Renal pelvis (tissue), 4 donors: ENCODE results near the gene EPYC. TPM values are rescaled to one million over a fixed set of nuclear protein-coding genes. Genes with fewer than 3 reads are reported as not detected.

Source experiments
- DNase-seq: peaks from one replicate; pipeline ENCODE4 v3.0.0-alpha.2; 2013
- polyA plus RNA-seq, 3 donors: library from polyadenylated mRNA; unstranded; fragments of 120-200 nt; gene quantifications; one replicate each; pipeline ENCODE4 v1.2.1, GENCODE V29; 2013; ENCODE audit not compliant: insufficient read length in 3 of 3

Gene EPYC
- polyA plus RNA-seq, 3 donors = not detected

- no peak for DNase-seq
Observed at GRCh38 chr12:90958347-90958746, 46.4 kb downstream of the EPYC start.

DNA sequence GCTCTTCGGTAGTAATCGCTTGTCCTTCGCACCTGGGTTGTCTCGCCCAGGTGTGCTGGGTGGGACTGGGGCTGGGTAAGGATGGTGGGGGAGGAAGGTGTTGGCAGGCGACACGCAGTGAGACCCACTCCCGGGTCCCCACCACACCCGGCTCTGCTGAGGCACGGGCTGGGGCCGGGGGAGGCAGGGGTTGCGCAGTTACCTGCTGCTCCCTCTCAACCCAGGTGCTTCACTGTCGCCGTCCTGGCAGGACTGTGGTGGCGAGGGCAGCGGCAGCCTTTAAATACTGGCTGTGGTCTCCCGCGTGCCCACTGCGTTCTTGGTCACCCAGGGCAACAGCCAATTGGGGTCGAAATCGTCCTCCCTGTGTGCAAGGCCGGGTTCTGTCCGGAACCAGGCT is 49.9 kb downstream of the EPYC start, which contains the start of gene CCER1:
Gene CCER1, minus strand, starts transcription at position 256 of the 400 bp plus-strand sequence. CDS start 434 bp downstream, outside the sequence.
- DNase-seq = no peak

- no peak for DNase-seq
Observed at GRCh38 chr12:90954428-90954827, 50.3 kb downstream of the EPYC start.

GRCh38 chr12:90953956-90954421 is 50.8 kb downstream of the EPYC start:
- DNase-seq = no peak

GRCh38 chr12:90951432-90952105 is 53.2 kb downstream of the EPYC start:
- no peak for DNase-seq

- DNase-seq = no peak
Observed at GRCh38 chr12:90947869-90948268, 56.9 kb downstream of the EPYC start.

DNA sequence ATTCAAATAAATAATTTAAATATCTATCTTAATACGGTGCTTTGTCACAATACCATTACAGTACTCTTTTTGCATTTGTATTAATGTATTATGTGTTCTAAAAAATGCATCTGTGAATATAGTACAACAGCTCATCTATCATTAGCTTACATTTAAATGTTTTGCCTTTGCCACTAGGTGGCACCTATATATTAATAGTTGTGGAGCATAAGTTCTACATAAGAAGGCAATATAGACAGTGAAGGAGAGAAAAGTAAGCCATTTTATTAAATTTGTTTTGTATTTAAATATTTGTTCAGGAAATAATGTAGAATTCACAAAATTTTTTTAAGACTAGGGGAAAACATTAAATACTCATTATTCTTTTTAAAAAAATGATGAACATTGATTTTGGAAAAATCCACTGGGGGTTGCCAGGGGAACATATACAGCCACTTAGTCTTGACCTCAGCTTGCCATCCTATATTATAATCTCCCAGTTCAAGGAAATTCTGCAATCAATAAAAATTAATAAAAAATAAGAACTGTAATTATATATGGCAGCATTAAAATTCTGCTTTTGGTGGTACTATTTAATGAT is 59.6 kb downstream of the EPYC start:
- DNase-seq = no peak

DNA sequence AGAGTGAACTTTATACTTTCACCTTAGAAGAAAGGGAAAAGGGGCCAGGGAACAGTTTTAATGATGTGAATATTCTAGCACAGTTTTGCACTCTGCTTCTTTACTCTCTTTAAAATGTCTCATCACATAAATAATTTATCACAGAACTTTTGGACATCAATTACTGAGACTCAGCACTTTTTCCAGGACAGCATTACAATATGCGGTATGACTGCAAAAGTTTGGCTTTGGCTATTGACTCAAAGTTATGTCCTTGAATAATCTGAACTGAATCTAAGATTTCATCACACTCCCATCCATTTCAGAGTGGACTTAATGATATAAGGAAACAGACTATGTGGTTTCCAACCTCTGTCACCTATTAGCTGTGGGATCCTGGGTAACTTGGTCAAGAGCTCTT is 61.5 kb downstream of the EPYC start:
- no peak for DNase-seq

DNA sequence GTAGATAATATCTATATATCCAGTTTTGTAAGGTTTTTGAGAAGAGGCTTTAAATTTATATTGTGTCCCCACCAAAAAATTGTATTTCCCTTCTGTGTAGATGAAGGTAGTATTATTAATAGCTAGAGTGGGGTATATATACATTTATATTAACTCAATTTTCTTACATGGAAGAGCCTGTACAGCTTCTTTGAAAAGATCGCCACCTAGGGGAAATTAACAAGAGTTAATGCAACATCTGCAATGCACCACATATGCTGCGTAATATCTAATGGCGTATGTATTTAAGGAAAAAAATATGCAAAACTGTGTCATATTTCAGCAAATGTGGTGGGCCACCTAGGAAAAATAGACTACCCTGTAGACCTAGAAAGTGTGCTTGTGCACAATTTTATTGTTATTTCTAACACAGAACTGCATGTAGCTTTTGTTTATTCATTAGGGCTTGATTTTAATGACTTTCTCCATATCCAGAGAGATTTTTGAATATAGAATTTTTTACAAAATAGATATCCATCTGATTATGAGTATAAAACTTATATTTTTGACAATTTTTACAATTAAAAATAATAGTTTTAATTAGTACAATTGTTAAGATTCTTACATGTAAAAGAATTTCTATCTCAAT is 63.8 kb downstream of the EPYC start:
- no peak for DNase-seq

DNA sequence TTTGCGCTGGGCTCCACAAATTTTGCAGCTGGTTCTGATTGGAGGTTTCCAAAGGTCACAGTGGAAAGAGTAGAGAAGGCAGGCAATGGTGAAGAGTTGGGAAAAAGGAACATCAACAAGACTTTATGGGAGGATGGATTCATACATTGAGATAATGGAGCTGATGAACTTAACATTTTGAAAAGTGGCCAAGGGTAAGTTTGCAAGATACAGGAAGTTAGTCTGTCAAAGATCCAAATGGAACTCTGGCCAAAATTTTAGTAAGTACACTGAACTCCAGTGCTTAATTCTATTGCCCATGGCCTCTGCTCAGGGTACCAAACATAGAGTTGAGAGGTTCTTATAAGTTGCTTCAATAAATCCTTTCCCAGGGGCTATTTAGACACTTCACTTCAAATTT is 65.4 kb downstream of the EPYC start:
- DNase-seq = no peak

- no peak for DNase-seq
Observed at GRCh38 chr12:90938451-90938850, 66.3 kb downstream of the EPYC start.

DNA sequence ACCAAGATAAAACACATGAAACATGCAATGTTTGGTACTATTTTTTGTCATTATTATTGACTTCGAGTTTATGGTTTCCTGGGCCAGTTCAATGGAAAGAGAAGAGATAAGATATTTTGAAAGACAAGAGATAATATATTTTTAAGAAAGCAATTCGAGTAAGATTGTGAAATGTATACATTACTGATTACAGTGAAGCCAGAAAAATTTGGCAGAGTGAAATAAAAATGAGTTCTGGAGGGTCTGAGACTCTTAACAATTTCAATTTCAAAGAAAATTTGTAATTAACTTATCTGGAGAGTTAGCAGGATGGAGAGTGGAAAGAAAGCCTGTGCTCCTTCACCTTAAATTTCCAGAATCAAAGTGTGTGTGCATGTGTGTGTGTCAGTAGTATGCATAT is 67.1 kb downstream of the EPYC start:
- DNase-seq = no peak

- DNase-seq = no peak
Observed at GRCh38 chr12:90936230-90937005, 68.4 kb downstream of the EPYC start.

DNA sequence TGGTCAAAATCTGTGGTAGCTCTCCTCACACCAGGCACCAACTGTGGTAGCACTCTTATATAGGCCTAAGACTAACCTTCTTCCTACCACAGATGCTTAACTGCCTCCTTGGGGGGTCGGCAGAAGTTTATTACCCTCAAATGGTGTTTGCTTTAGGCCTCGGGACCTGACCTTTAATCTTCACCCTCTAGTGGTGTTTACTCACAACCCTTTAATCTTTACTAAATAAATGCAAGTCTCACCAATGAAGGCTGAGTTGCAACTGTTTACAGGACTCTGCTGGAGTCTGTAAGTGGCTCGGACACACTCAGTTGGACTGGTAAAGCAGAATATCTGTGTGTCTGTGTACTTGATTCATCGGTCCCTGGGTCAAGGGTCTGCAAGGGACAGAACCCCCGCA is 79.2 kb downstream of the EPYC start:
- DNase-seq = no peak

DNA sequence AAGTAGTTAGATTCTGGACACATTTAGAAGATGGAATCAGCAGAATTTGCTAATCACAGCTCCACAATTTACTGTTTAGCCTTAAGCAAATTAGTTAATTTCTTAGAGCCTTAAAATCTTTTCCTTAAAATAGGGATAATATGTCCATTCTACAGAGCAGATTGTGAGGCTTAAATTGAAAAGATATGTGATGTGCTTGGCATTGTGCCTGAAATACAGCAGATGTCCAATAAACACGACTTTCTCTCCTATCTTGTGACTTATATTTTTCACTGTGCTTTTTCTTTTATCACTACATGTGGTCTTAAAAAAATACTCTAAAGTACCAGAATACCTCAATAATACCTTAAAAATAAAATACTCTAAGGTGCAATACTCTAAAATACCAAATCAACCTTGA is 80.4 kb downstream of the EPYC start:
- no peak for DNase-seq

GRCh38 chr12:90922145-90922627 is 82.6 kb downstream of the EPYC start:
- peak; percentile 40 for DNase-seq

- DNase-seq = no peak
Observed at GRCh38 chr12:90921536-90921935, 83.2 kb downstream of the EPYC start.

DNA sequence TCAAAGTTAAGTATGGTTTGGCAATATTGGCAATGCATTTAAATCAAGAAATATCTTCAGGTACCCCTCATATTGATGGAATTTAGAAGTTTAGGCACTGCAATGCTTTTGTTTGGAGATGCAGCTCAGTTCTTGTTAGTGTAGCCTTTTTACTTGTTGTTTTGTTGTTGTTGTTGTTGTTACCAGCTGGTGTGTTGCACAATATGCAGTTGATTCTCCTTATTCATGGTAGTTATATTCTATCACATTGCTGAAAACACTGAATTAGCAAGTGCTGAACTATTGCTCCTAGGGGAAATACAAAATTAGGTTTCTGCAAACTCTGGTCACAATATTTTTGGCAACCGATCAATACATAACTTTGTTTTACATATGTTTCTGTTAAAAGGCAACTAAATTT is 84.5 kb downstream of the EPYC start:
- DNase-seq = no peak

- peak; percentile 31 for DNase-seq
Observed at GRCh38 chr12:90917431-90917830, 87.3 kb downstream of the EPYC start.

DNA sequence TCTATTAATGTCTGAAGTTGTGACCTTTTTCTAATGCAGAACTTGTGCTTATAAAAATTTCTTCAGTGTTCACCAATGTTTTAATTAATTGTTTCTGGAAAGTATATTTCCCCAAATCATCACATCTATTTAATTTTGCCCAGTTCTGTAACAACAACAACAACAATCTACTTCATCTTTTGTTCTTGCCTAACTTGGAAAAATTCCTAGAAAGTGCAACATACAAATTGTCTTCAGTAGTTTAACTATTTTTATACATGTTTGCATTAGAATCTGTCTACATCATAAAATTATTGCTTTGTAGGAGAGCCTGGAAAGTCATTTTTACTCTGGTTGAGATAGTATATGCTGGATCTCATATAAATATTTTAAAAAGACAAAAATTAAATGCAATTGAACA is 88.3 kb downstream of the EPYC start:
- DNase-seq = no peak

GRCh38 chr12:90915353-90915752 is 89.4 kb downstream of the EPYC start:
- no peak for DNase-seq
